HG02981 (cell line): ENCODE results near the gene NAALAD2.
"Not testable (repeated sequence)": the region's sequence is repeated elsewhere in the genome, so short reads cannot be mapped to it uniquely, and the experiment has no call there.

Experiments
- ATAC-seq: cut with Tn5 transposase; IDR thresholded peaks from one replicate; pipeline ENCODE4 v1.9.1; 2021; ENCODE audit warnings: mild to moderate bottlenecking, moderate library complexity; ENCODE audit not compliant: unreplicated experiment

The NAALAD2 gene

DNA sequence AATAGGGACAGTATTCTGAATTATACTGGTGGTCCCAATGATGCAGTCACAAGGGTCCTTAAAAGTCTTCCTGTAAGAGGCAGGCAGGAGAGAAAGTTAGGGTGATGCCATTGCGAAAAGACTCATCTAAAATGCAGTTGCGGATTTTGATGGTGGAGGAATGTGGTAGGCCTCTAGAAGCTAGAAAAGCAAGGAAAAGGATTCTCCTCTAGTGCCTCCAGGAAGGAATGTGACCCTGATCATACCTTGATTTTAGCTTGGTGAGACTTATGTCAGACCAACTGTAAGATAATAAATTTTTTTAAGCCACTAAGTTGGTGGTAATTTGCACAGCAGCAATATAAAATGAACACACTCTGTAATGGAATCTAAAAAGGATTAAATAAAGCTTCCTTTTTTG lies 54.5 kb downstream of the NAALAD2 start:
- no peak for ATAC-seq

DNA sequence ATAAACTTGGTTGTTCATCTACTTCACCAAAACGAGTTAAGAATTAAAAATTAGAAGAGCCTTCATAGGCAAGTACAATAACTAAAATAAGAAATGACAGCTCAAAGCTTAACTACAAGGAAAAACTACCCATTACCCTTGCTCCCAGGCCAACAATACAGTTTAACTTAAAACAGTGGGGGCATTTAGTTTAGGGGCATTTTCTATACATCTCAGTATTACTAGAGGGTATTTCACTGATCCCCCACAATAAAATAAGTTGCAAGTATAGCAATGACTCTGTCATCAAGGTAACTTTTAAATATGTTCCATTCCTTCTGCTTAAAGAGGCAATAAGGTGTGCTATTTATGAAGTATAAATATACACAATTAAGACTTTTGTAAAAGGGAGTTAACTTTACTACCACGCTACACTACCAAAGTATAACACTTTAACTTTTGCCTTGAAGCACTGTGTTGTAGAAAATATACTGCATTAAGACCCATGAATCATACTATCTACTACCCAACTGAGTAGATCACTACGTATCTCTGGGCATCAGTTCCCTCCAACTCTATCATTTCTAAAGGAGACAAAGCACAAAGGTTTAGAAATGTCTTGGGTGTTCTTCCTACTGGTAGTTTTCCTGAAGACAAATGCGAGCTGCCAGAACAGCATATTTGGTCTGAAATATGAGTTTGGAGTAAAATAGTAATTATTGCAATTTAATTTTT lies 58.6 kb downstream of the NAALAD2 start:
- ATAC-seq, result no peak

GRCh38 chr11:90197377-90197776 lies 62.9 kb downstream of the NAALAD2 start:
- ATAC-seq, result no peak

DNA sequence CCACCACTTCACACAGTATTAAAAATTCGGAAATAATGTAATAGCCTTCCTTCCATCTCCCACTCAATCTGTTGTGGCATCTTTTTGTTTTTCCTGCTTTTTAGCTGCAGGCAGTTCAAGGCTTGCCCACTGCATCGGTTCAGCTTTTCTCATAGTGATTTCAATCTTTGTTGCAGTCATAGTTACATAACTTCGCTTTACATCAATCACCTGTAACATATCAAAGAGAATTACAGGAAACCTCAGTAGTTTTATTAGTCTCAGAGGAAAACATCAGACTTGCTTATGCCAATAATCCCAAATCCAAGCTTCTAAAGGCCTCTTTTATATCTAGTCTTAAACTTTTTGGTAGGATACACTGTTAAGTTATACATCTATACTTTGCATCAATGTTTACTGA lies 67.9 kb downstream of the NAALAD2 start:
- no peak for ATAC-seq

- ATAC-seq, result no peak
Observed at GRCh38 chr11:90204407-90204806, 69.9 kb downstream of the NAALAD2 start.

GRCh38 chr11:90204832-90205646 lies 70.6 kb downstream of the NAALAD2 start:
- peak; percentile 90 for ATAC-seq

- not testable (repeated sequence) for ATAC-seq
Observed at GRCh38 chr11:90207992-90208391, 73.5 kb downstream of the NAALAD2 start.

DNA sequence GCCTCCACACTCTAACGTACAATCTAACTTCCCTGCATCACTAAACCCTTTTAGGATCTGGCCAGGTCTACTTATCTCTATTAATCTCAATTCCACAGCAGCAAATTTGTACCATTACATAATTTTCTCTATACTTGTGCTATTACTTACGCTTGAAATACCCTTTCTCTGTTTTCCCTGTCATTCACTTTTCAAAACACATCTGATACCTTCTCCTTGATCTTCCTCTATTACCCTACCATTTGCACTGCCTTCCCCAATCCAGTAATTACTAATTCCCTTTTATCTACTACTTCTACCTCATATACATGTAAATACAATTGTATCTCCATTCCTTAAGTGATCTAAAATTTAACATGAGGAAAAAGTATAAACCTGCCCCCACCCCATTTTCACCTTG lies 74.4 kb downstream of the NAALAD2 start:
- ATAC-seq, result no peak

DNA sequence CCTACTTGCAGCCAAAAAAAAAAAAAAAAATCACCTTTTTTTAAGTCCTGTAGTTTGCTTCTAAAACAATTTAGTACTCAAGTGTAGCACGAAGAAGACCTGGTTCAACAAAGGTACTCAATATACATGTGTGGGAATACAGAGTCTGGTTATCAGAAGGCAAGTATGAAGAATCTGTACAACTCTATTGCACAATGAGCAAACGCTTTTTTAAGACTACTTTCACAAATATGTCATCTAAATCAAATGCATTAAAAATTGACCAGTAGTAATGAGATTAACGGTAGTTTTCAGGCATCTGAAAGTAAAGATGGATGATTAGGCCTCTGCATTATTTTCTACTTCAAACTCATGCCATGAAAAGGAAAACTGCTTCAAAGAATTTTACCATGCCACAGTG lies 78.9 kb downstream of the NAALAD2 start:
- no peak for ATAC-seq

GRCh38 chr11:90216611-90217010 lies 82.1 kb downstream of the NAALAD2 start:
- no peak for ATAC-seq

DNA sequence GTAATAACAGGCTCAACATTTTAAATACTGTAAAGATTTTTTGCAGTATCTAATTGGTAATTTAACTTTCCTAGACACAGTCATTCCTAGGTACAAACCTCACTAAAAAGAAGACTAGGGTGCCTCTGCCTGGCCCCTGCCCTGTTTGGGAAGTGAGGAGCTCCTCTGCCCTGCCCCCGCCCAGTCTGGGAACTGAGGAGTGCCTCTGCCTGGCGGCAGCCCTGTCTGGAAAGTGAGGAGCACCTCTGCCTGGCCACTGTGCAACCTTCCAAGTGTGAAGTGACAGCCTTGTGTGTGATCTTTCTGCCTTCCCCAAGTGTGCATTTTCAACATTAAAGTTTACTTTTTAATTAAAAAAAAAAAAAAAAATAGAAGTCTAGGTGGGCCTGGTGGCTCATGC lies 84.1 kb downstream of the NAALAD2 start:
- ATAC-seq, result no peak

- ATAC-seq, result no peak
Observed at GRCh38 chr11:90219438-90219837, 85.0 kb downstream of the NAALAD2 start.

DNA sequence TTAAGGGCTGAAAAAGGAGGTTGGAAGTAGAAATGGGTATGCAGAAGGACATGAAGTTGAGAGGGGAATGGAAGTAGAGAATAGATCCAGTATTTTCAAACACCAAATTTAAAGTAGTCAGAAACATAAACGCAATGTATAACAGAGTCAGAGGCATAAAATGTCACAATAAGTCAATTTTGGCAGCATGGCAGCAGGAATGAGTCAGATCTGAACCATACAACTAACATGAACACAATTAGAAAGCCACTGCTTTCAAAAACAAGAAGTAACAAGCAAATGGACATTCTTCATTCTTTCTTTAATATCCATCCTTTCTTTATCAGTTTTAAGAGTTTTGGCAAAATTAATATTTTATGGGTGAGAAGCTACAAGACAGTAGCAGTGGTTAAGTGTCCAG lies 85.9 kb downstream of the NAALAD2 start:
- no peak for ATAC-seq

DNA sequence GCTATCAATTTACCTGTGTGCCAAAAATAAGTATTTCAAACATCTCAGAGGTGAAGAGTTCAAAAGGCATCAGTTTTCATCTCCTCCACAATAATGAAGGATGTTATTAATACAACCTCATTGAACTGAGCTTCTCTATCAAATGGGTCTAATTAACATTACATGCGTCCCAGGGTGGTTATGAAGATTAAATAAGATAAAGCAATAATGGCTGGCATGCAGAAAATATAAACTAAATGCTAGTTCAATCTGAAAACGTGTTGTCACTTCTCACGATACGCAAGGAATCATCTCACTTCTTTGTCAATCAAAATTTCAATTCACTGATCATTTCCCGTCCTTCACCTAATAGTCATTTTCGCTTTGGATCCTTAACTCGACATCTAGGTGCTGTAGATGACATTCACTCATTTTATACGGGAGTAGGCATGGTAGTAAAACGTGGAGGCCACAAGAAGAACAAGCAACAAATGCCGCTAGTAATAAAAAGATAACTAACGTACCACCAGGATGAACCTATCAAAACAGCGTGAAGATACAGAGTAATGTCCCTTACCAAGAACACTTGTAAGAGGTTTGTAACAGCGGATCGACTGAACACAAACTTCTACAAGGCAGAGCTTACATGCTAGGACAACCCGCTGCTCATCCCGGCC lies 87.5 kb downstream of the NAALAD2 start:
- ATAC-seq, result no peak

- ATAC-seq, result peak; percentile 90
Observed at GRCh38 chr11:90222459-90223247, 88.2 kb downstream of the NAALAD2 start, which contains the start of gene CHORDC1. TSS of gene CHORDC1 (minus strand) at chr11:90223049. CDS start at chr11:90222954, 95 bp downstream.

DNA sequence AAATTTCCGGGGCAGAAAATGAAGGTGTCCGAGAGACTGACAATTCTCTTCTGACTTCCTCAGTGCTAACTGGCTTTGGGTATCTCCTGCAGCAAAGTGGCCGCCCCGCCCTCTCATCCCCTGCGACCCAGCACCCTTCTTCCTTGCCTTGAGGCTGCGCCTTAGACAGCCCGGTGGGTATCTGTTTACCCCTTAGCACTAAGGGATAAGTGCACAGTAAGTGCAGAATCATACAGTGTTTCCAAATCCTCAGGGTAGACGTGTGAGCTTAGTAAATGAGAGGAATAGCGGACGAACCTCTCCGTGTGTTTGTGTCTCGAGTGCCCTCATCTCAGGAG lies 88.8 kb downstream of the NAALAD2 start:
- peak; percentile 44 for ATAC-seq

DNA sequence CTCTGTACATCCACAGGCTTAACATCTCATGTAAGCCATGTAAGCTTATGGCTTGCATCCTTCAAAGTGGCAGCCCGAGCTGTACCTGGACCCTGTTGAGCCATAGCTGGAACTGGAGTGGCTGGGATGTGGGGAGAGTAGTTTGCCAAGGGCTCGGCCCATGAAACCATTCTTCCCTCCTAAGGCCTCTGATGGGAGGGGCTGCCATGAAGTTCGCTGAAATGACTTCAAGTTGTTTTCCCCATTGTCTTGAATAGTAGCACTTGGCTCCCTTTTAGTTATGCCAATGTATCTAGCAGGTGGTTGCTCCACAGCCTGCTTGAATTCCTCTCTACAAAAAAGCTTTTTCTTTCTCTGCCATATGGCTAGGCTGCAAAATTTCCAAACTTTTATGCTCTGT lies 93.6 kb downstream of the NAALAD2 start:
- ATAC-seq, result no peak

GRCh38 chr11:90229791-90230190 lies 95.3 kb downstream of the NAALAD2 start:
- no peak for ATAC-seq

GRCh38 chr11:90234977-90235376 lies 100.5 kb downstream of the NAALAD2 start:
- no peak for ATAC-seq

- no peak for ATAC-seq
Observed at GRCh38 chr11:90235526-90235925, 101.1 kb downstream of the NAALAD2 start.

DNA sequence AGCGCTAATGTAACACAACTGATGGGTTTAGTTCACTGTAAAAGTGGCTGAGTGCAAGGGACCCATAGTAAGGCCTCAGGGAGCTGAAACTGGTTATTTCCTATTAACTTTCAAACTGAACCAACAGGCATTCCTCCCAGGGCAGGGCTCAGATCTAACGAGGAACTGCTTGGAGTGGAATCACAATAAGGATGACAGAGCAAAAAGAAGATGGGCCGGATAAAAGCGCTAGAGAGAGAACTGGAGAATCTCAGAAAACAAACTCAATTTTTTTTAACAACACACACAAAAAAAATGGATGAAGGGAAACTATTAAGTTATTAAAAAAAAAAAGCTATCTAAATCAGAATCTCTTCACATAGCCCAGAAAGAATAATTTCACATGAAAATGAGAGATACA lies 102.5 kb downstream of the NAALAD2 start:
- ATAC-seq, result no peak
